Caco-2 (cell line): ENCODE results near the gene IQGAP3. TPM values are rescaled to one million over a fixed set of nuclear protein-coding genes. Genes with fewer than 3 reads are reported as not detected.

Experiments used
- BruUV-seq: library from RNA; stranded (reverse); fragments of 400-500 nt; replicated peaks from 2 replicates; lab custom pipeline; 2021; lab: Mats Ljungman, UMichigan
- CTCF ChIA-PET: fragments of 300-600 bp; sonication (Branson Sonifier 250); formaldehyde crosslinking; loops from one replicate; lab custom pipeline; 2022; ENCODE audit warnings: antibody characterized with exemption; lab: Charles Lee
- POLR2A ChIA-PET: fragments of 300-600 bp; sonication (Branson Sonifier 250); formaldehyde crosslinking; loops from one replicate; lab custom pipeline; 2022; ENCODE audit warnings: antibody characterized with exemption; lab: Charles Lee
- DNase-seq, 2 experiments: peaks; one replicate each; pipeline versions ENCODE4 v3.0.0 to v3.0.0-alpha.2; 2020 to 2022
- H3K27me3 ChIP-seq: replicated peaks from 2 replicates; pipeline ENCODE4 v1.6.0; 2011; ENCODE audit warnings: low read length; ENCODE audit not compliant: control insufficient read depth, insufficient read depth
- H3K36me3 ChIP-seq: 2 replicates; pipeline ENCODE4 v1.5.1; 2011; ENCODE audit warnings: low read length; ENCODE audit not compliant: control insufficient read depth, insufficient read depth
- H3K4me1 ChIP-seq: fragments of 250-450 bp; sonication (Bioruptor Pico); 2 replicates; pipeline ENCODE4 v1.5.1; 2020; ENCODE audit warnings: mild to moderate bottlenecking
- H3K4me3 ChIP-seq: 2 replicates; pipeline ENCODE4 v1.5.1; 2011; ENCODE audit warnings: low read depth, mild to moderate bottlenecking, control low read depth, low read length
- H3K9me3 ChIP-seq: fragments of 250-450 bp; sonication (Bioruptor Pico); 2 replicates; pipeline ENCODE4 v1.5.1; 2020; ENCODE audit warnings: mild to moderate bottlenecking, moderate library complexity
- H3K27ac Mint-ChIP-seq: one replicate; pipeline ENCODE4 v1.8.0; 2022; ENCODE audit warnings: mixed read lengths; ENCODE audit not compliant: unreplicated experiment
- H3K27me3 Mint-ChIP-seq: one replicate; pipeline ENCODE4 v1.8.0; 2022; ENCODE audit warnings: mixed read lengths; ENCODE audit not compliant: insufficient read depth, unreplicated experiment
- H3K36me3 Mint-ChIP-seq: one replicate; pipeline ENCODE4 v1.8.0; 2022; ENCODE audit warnings: mild to moderate bottlenecking, mixed read lengths; ENCODE audit not compliant: insufficient read depth, unreplicated experiment
- H3K4me1 Mint-ChIP-seq: one replicate; pipeline ENCODE4 v1.8.0; 2022; ENCODE audit warnings: low read depth, mixed read lengths; ENCODE audit not compliant: unreplicated experiment
- H3K4me3 Mint-ChIP-seq: one replicate; pipeline ENCODE4 v1.8.0; 2022; ENCODE audit warnings: mild to moderate bottlenecking, moderate library complexity, mixed read lengths; ENCODE audit not compliant: unreplicated experiment
- H3K9me3 Mint-ChIP-seq: one replicate; pipeline ENCODE4 v1.8.0; 2022; ENCODE audit warnings: mixed read lengths; ENCODE audit not compliant: unreplicated experiment
- intact Hi-C: fragments of 100-400 bp; cut with micrococcal nuclease; formaldehyde crosslinking; loops from one replicate; pipeline ENCODE4 v1.10.0; 2022; ENCODE audit not compliant: unreplicated experiment
- total RNA-seq: library from RNA; stranded (reverse); gene quantifications from 2 replicates; pipeline ENCODE4 v1.2.3, GENCODE V29; 2022
- TF ChIP-seq, protein P1 (sequence below), 2 experiments: fragments of 200-600 bp in 1 of 2; IDR thresholded peaks; 1 replicate in 1 of 2; 2 replicates in 1 of 2; pipeline versions ENCODE4 v1.5.1 to v1.8.0; 2011 to 2022; ENCODE audit warnings: antibody characterized with exemption in 1 of 2, control low read depth in 1 of 2, inconsistent platforms in 1 of 2, low read depth in 1 of 2, low read length in 1 of 2, mild to moderate bottlenecking in 1 of 2, moderate library complexity in 1 of 2; ENCODE audit not compliant: insufficient read depth in 1 of 2, severe bottlenecking in 1 of 2, unreplicated experiment in 1 of 2

Gene IQGAP3
- total RNA-seq, 1 experiment from 2014 or later: 37.6 TPM

DNA sequence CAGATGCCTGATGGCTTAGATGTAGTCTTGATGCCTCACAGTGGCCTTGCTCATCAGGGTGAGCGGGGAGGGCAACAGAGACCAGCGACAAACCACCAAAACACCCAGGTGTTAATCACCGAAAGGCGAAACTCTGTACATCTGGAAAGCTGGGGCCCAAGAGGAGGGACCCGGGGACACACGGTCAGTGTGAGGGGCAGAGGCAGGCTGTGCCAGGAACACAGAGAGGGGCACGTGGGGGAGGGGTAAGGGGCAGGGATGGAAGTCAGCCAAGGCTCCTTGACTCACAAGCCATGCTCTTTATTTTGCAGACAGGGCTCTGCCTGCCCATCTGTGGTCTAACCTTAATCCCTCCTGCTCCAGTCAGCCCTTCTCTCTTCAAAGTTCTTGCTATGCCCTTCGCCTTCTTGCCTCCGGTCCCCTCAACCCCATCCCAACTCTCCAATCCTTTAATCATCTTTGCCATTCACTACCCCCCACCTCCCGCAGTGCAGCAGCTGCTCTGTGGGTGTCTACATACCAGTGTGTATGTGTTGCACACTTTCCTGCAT is 76.1 kb downstream of the IQGAP3 start:
- Histone ChIP-seq H3K36me3 (peaks cover 1% of the 10 kb centered on the region; the same call in 1 of the 2 replicates), H3K9me3 (no peaks in the 10 kb centered on the region), H3K27me3 (no peaks in the 10 kb centered on the region), H3K4me3 (no peak overlapping the region), H3K4me1 (peaks cover 7% of the 10 kb centered on the region; the same call in 1 of the 2 replicates)
- ChIA-PET CTCF (interaction anchor here (0.7 kb wide), 1 partner anchor 16 kb away, joined by 6 read pairs; no protein-coding TSS in a partner anchor), POLR2A (no interaction called here)
- TF ChIP-seq, protein P1, sequence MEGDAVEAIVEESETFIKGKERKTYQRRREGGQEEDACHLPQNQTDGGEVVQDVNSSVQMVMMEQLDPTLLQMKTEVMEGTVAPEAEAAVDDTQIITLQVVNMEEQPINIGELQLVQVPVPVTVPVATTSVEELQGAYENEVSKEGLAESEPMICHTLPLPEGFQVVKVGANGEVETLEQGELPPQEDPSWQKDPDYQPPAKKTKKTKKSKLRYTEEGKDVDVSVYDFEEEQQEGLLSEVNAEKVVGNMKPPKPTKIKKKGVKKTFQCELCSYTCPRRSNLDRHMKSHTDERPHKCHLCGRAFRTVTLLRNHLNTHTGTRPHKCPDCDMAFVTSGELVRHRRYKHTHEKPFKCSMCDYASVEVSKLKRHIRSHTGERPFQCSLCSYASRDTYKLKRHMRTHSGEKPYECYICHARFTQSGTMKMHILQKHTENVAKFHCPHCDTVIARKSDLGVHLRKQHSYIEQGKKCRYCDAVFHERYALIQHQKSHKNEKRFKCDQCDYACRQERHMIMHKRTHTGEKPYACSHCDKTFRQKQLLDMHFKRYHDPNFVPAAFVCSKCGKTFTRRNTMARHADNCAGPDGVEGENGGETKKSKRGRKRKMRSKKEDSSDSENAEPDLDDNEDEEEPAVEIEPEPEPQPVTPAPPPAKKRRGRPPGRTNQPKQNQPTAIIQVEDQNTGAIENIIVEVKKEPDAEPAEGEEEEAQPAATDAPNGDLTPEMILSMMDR (IDR thresholded peaks at IDR 0.05; ENCODE audit: insufficient read depth in 1 of 2, low read depth in 1 of 2, low read length in 1 of 2, severe bottlenecking in 1 of 2, unreplicated experiment in 1 of 2): no peak
- Mint-ChIP-seq H3K4me1 (peaks cover 10% of the 10 kb centered on the region), H3K36me3 (no peaks in the 10 kb centered on the region), H3K9me3 (no peaks in the 10 kb centered on the region), H3K4me3 (no peak overlapping the region), H3K27me3 (no peaks in the 10 kb centered on the region), H3K27ac (no peak overlapping the region)
- DNase-seq: no peak
- intact Hi-C loops: no loop called here
- BruUV-seq: no TSS peak

DNA sequence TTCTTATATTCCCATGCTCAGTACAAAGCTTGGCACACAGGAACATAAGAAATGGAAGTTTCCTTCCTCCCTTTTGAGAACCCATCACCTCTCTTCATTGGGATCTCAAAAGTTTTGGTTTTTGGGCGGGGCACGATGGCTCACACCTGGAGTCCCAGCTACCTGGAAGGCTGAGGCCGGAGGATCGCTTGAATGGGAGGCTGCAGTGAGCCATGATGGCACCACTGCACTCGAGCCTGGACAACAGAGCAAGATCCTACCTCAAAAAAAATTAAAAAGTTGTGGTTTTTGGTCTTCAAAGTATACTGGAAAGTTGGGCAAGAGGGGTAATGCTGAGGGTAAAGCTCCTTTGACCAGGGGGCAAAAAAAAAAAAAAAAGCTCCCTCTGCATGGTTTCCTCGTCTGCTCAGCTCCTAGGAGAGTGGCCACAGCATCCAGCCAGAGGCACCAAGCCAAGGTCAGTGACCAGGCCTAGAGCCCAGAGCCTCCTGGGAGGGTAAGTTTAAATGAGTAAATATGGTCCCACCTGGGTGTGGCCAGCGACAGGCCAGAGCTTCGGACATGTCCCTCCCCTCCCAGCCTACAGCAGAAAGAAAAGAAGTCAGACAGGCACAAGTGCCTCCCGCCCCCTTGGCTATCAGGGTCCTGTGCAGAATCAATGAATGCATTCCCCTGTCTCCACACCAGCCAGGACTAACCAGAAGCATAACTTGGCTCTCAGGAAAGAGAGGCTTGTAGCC is 76.8 kb downstream of the IQGAP3 start:
- CTCF ChIA-PET: no interaction called here
- DNase-seq: no peak
- POLR2A ChIA-PET: no interaction called here
- Mint-ChIP-seq H3K27ac (no peak overlapping the region), H3K36me3 (no peaks in the 10 kb centered on the region), H3K4me3 (no peak overlapping the region), H3K27me3 (no peaks in the 10 kb centered on the region), H3K4me1 (peaks cover 14% of the 10 kb centered on the region), H3K9me3 (no peaks in the 10 kb centered on the region)
- intact Hi-C loops: no loop called here
- no TSS peak for BruUV-seq
- Histone ChIP-seq H3K4me1 (peaks cover 7% of the 10 kb centered on the region; the same call in 1 of the 2 replicates), H3K9me3 (no peaks in the 10 kb centered on the region), H3K36me3 (peaks cover 1% of the 10 kb centered on the region; the same call in 1 of the 2 replicates), H3K27me3 (no peaks in the 10 kb centered on the region), H3K4me3 (no peak overlapping the region)
- TF ChIP-seq, protein P1 (IDR thresholded peaks at IDR 0.05; ENCODE audit: insufficient read depth in 1 of 2, low read depth in 1 of 2, low read length in 1 of 2, severe bottlenecking in 1 of 2, unreplicated experiment in 1 of 2): no peak

DNA sequence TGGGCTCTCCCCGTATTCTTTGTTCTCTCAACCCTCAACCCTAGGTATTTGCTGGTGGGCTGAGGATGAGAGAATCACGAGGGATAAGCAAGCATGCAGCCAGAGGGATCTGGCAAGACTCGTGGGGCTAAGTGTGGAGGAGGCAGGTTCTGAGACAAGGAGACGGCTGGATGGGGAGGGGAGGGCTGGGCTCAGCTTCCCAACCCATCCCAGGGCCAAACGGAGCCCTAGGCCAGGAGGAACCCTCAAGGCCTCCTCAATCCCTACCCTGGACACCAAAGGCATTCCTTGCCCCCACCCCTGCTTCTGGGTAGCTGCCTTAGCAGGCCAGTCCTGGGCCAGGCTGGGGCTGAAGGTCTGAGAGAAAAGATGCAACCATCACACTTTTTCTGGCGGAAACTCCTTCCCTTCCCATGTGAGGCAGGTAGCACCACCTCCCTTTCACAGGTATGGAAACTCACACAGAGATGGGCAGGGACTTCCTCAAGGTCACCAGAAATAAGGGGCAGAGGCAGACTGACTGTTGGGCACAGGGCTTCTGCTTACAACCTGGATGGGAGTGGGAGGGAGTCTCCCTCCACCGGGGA is 78.0 kb downstream of the IQGAP3 start:
- peaks cover 18% of the 10 kb centered on the region for H3K4me1 Mint-ChIP-seq
- ChIA-PET POLR2A (no interaction called here), CTCF (no interaction called here)
- no peaks in the 10 kb centered on the region for H3K9me3 ChIP-seq
- H3K27ac Mint-ChIP-seq: no peak overlapping the region
- peaks cover 7% of the 10 kb centered on the region; the same call in 1 of the 2 replicates for H3K4me1 ChIP-seq
- no peaks in the 10 kb centered on the region for H3K36me3 Mint-ChIP-seq
- no peak for DNase-seq
- BruUV-seq: no TSS peak
- H3K4me3 Mint-ChIP-seq: no peak overlapping the region
- intact Hi-C loops: no loop called here
- H3K27me3 Mint-ChIP-seq: no peaks in the 10 kb centered on the region
- TF ChIP-seq, protein P1 (IDR thresholded peaks at IDR 0.05; ENCODE audit: insufficient read depth in 1 of 2, low read depth in 1 of 2, low read length in 1 of 2, severe bottlenecking in 1 of 2, unreplicated experiment in 1 of 2): no peak
- no peaks in the 10 kb centered on the region for H3K27me3 ChIP-seq
- no peak overlapping the region for H3K4me3 ChIP-seq
- no peaks in the 10 kb centered on the region for H3K9me3 Mint-ChIP-seq
- H3K36me3 ChIP-seq: peaks cover 1% of the 10 kb centered on the region; the same call in 1 of the 2 replicates
